K562 (cell line): ENCODE data around the gene GJA4.

Experiments used
- HDGF ChIP-seq: fragments of 450-650 bp; IDR thresholded peaks from 2 replicates; pipeline ENCODE4 v1.6.1; 2016
- KDM1A ChIP-seq, 2 experiments: fragments of 450-650 bp; IDR thresholded peaks; 2 replicates each; pipeline ENCODE4 v1.6.1; 2016; ENCODE audit warnings: mild to moderate bottlenecking in 2 of 2
- MED1 ChIP-seq: sonication (generic); formaldehyde crosslinking; IDR thresholded peaks from 2 replicates; pipeline ENCODE4 v1.8.1; 2023; ENCODE audit warnings: missing genetic modification reagents, borderline replicate concordance
- POLR2A ChIP-seq: fragments of 450-650 bp; conservative IDR thresholded peaks from 2 replicates; pipeline ENCODE4 v1.6.1; 2016
- REST ChIP-seq, 2 experiments: fragments of 450-650 bp; formaldehyde crosslinking in 1 of 2; IDR thresholded peaks; 2 replicates each; pipeline versions ENCODE4 v1.4.0 to v1.6.1; 2014 to 2020; ENCODE audit warnings: mild to moderate bottlenecking in 2 of 2, borderline replicate concordance in 1 of 2, low read depth in 1 of 2
- SMC3 ChIP-seq: conservative IDR thresholded peaks from 2 replicates; pipeline ENCODE4 v1.6.1; 2011; ENCODE audit warnings: low read depth, low read length, improper control_type of control experiment; ENCODE audit not compliant: insufficient read depth
- SP1 ChIP-seq: sonication (generic); formaldehyde crosslinking; IDR thresholded peaks from 2 replicates; pipeline ENCODE4 v1.8.1; 2022; ENCODE audit warnings: mild to moderate bottlenecking, missing genetic modification reagents
- ZBTB26 ChIP-seq: fragments of 450-650 bp; formaldehyde crosslinking; IDR thresholded peaks from 2 replicates; pipeline ENCODE4 v1.4.0; 2022; ENCODE audit warnings: missing genetic modification characterization
- ZFP30 ChIP-seq: fragments of 250-450 bp; sonication (Bioruptor Pico); IDR thresholded peaks from 2 replicates; pipeline ENCODE4 v1.8.0; 2022; ENCODE audit warnings: moderate library complexity, mild to moderate bottlenecking, inconsistent platforms, borderline replicate concordance
- TF ChIP-seq, protein P1 (sequence below): sonication (generic); formaldehyde crosslinking; IDR thresholded peaks from 2 replicates; pipeline ENCODE4 v1.8.0; 2022; ENCODE audit warnings: missing genetic modification reagents, mild to moderate bottlenecking, borderline replicate concordance
- TF ChIP-seq, protein P2 (sequence below), 3 experiments: IDR thresholded peaks in 2 of 3; conservative IDR thresholded peaks in 1 of 3; 2 replicates each; pipeline ENCODE4 v1.5.1; 2011 to 2012; ENCODE audit warnings: low read length in 3 of 3, mild to moderate bottlenecking in 3 of 3, control low read depth in 2 of 3, improper control_type of control experiment in 1 of 3, inconsistent platforms in 1 of 3, low read depth in 1 of 3, mixed read lengths in 1 of 3, moderate library complexity in 1 of 3; ENCODE audit not compliant: insufficient read depth in 2 of 3
- TF ChIP-seq, protein P3 (sequence below): IDR thresholded peaks from 2 replicates; pipeline ENCODE4 v1.6.1; 2012; ENCODE audit warnings: low read depth, low read length, improper control_type of control experiment, borderline replicate concordance

GRCh38 chr1:34771573-34772371 lies 21.0 kb upstream of the GJA4 start:
- no peak for TF ChIP-seq ZFP30
- no peak for TF ChIP-seq SMC3
- no peak for TF ChIP-seq KDM1A (IDR thresholded peaks at IDR 0.05)
- TF ChIP-seq ZBTB26 (CRISPR knock-in tag): no peak
- TF ChIP-seq, protein P1, sequence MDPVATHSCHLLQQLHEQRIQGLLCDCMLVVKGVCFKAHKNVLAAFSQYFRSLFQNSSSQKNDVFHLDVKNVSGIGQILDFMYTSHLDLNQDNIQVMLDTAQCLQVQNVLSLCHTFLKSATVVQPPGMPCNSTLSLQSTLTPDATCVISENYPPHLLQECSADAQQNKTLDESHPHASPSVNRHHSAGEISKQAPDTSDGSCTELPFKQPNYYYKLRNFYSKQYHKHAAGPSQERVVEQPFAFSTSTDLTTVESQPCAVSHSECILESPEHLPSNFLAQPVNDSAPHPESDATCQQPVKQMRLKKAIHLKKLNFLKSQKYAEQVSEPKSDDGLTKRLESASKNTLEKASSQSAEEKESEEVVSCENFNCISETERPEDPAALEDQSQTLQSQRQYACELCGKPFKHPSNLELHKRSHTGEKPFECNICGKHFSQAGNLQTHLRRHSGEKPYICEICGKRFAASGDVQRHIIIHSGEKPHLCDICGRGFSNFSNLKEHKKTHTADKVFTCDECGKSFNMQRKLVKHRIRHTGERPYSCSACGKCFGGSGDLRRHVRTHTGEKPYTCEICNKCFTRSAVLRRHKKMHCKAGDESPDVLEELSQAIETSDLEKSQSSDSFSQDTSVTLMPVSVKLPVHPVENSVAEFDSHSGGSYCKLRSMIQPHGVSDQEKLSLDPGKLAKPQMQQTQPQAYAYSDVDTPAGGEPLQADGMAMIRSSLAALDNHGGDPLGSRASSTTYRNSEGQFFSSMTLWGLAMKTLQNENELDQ: no peak
- no peak for TF ChIP-seq POLR2A
- no peak for TF ChIP-seq SP1 (CRISPR knock-in tag)
- TF ChIP-seq MED1 (CRISPR knock-in tag): no peak
- TF ChIP-seq, protein P2, sequence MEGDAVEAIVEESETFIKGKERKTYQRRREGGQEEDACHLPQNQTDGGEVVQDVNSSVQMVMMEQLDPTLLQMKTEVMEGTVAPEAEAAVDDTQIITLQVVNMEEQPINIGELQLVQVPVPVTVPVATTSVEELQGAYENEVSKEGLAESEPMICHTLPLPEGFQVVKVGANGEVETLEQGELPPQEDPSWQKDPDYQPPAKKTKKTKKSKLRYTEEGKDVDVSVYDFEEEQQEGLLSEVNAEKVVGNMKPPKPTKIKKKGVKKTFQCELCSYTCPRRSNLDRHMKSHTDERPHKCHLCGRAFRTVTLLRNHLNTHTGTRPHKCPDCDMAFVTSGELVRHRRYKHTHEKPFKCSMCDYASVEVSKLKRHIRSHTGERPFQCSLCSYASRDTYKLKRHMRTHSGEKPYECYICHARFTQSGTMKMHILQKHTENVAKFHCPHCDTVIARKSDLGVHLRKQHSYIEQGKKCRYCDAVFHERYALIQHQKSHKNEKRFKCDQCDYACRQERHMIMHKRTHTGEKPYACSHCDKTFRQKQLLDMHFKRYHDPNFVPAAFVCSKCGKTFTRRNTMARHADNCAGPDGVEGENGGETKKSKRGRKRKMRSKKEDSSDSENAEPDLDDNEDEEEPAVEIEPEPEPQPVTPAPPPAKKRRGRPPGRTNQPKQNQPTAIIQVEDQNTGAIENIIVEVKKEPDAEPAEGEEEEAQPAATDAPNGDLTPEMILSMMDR (IDR thresholded peaks at IDR 0.05 in 2 of 3, conservative IDR thresholded peaks at IDR 0.05 in 1 of 3; ENCODE audit: insufficient read depth in 2 of 3, low read depth in 1 of 3, low read length in 3 of 3): no peak
- TF ChIP-seq, protein P3, sequence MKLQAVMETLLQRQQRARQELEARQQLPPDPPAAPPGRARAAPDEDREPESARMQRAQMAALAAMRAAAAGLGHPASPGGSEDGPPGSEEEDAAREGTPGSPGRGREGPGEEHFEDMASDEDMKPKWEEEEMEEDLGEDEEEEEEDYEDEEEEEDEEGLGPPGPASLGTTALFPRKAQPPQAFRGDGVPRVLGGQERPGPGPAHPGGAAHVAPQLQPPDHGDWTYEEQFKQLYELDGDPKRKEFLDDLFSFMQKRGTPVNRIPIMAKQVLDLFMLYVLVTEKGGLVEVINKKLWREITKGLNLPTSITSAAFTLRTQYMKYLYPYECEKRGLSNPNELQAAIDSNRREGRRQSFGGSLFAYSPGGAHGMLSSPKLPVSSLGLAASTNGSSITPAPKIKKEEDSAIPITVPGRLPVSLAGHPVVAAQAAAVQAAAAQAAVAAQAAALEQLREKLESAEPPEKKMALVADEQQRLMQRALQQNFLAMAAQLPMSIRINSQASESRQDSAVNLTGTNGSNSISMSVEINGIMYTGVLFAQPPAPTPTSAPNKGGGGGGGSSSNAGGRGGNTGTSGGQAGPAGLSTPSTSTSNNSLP: no peak
- TF ChIP-seq REST (IDR thresholded peaks at IDR 0.05; ENCODE audit: borderline replicate concordance): no peak
- no peak for TF ChIP-seq REST (CRISPR knock-in tag; IDR thresholded peaks at IDR 0.05; ENCODE audit: low read depth)
- TF ChIP-seq HDGF: no peak
